Sigmoid colon (tissue), 7 donors: ENCODE results near the gene LY9. TPM values are rescaled to one million over a fixed set of nuclear protein-coding genes. Genes with fewer than 3 reads are reported as not detected.

Source experiments
- DNase-seq: peaks from one replicate; pipeline ENCODE4 v3.0.0-alpha.2; 2019
- H3K27ac ChIP-seq, 4 donors: fragments of 200-600 bp; sonication (generic); one replicate each; pipeline ENCODE4 v1.5.1; 2016 to 2019; ENCODE audit warnings: mild to moderate bottlenecking in 1 of 4
- H3K27me3 ChIP-seq, 3 donors: fragments of 200-600 bp; sonication (generic); one replicate each; pipeline ENCODE4 v1.5.1; 2019; ENCODE audit warnings: mild to moderate bottlenecking in 1 of 3
- H3K36me3 ChIP-seq, 4 donors: fragments of 200-600 bp; sonication (generic); one replicate each; pipeline ENCODE4 v1.5.1; 2016 to 2019
- H3K4me1 ChIP-seq, 4 donors: fragments of 200-600 bp; sonication (generic); one replicate each; pipeline ENCODE4 v1.5.1; 2017 to 2019
- H3K4me3 ChIP-seq, 4 donors: fragments of 200-600 bp; sonication (generic); one replicate each; pipeline ENCODE4 v1.5.1; 2017 to 2019; ENCODE audit warnings: mild to moderate bottlenecking in 2 of 4, moderate library complexity in 1 of 4
- H3K9me3 ChIP-seq, 4 donors: fragments of 200-600 bp in 3 of 4; sonication (generic) in 3 of 4; one replicate each; pipeline versions ENCODE4 v1.5.1 to v1.6.1; 2013 to 2019
- CTCF ChIP-seq, 4 experiments: fragments of 450-650 bp in 3 of 4; fragments of 200-600 bp in 1 of 4; IDR thresholded peaks; one replicate each; pipeline ENCODE4 v1.5.1; 2016 to 2019; ENCODE audit warnings: antibody characterized with exemption in 4 of 4, mild to moderate bottlenecking in 3 of 4, moderate library complexity in 2 of 4
- EP300 ChIP-seq, 4 donors: sonication (generic); formaldehyde crosslinking; IDR thresholded peaks; one replicate each; pipeline ENCODE4 v1.6.1; 2017; ENCODE audit warnings: antibody characterized with exemption in 4 of 4
- POLR2A ChIP-seq, 2 donors: fragments of 450-650 bp; IDR thresholded peaks; one replicate each; pipeline ENCODE4 v1.6.1; 2016; ENCODE audit warnings: antibody characterized with exemption in 2 of 2, mild to moderate bottlenecking in 2 of 2, moderate library complexity in 2 of 2
- POLR2AphosphoS5 ChIP-seq, 4 donors: sonication (generic); formaldehyde crosslinking; IDR thresholded peaks; one replicate each; pipeline ENCODE4 v1.6.1; 2017; ENCODE audit warnings: antibody characterized with exemption in 4 of 4
- WGBS, 2 donors: extraction: QIAGEN DNeasy Blood & Tissue Kit; methylation state at CpG; one replicate each; pipeline ENCODE4 v1.1.7; 2013; 5-methylcytosine and 5-hydroxymethylcytosine counted together
- intact Hi-C: fragments of 100-400 bp; cut with DNase I; formaldehyde crosslinking; loops from one replicate; pipeline ENCODE4 v1.15.1; 2023
- polyA plus RNA-seq, 3 donors: library from polyadenylated mRNA; stranded (reverse); fragments of 200-250 nt; gene quantifications; one replicate each; pipeline ENCODE4 v1.2.3, GENCODE V29; 2013
- total RNA-seq, 4 donors: library from RNA; depleted of rRNA; stranded (reverse); fragments of >200 nt; gene quantifications; one replicate each; pipeline ENCODE4 v1.1.0, GENCODE V29; 2016
- donor health status: healthy with polysubstance abuse.
- donor health status: Bipolar disorder and iron deficiency.
- donor health status: healthy.

Gene LY9
- total and polyA plus RNA-seq, 7 donors: under 0.01 to 12.8 (median 0.23) TPM; not detected in 2

- TF ChIP-seq POLR2AphosphoS5 (IDR thresholded peaks at IDR 0.05) (no peak), EP300 (IDR thresholded peaks at IDR 0.05) (no peak), POLR2A (IDR thresholded peaks at IDR 0.05) (no peak), CTCF (IDR thresholded peaks at IDR 0.05) (no peak)
- DNase-seq: no peak
- intact Hi-C loops: no loop called here
These were observed 10.8 kb downstream of the LY9 start for GRCh38 chr1:160806784-160807183.

DNA sequence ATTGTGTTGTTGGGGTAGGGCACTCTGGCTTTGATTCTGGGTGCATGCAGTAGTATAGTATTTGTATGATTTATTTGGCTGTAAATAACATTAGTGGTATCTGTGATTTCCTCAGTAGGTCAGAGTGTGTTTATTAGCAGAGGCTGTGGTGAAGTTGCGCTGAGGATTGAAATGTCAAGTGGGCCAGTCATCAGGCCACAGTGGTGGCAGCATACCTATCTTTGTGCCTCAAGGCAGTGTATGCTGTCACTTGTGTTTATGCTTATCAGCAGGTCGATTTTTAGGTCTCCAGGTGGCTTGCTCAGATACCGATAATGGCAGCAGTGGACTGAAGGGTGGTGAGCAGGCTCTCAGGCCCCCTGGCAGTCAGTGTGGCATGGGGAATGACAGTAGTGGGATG lies 11.3 kb downstream of the LY9 start:
- Histone ChIP-seq H3K27me3 (no peaks in the 10 kb centered on the region), H3K4me3 (no peak overlapping the region), H3K27ac (no peak overlapping the region), H3K4me1 (no peaks in the 10 kb centered on the region), H3K36me3 (no peaks in the 10 kb centered on the region), H3K9me3 (peaks cover 0 to 15% (median 7%) of the 10 kb centered on the region in 4 donors)
- TF ChIP-seq CTCF (IDR thresholded peaks at IDR 0.05) (no peak), POLR2AphosphoS5 (IDR thresholded peaks at IDR 0.05) (no peak), POLR2A (IDR thresholded peaks at IDR 0.05) (no peak), EP300 (IDR thresholded peaks at IDR 0.05) (no peak)
- 79 to 80% methylated on average over 3 of the region's 3 CpGs for WGBS, 2 donors
- no peak for DNase-seq
- intact Hi-C loops: no loop called here

More at GRCh38 chr1:160806784-160807183, 10.8 kb downstream of the LY9 start:
- Histone ChIP-seq H3K27me3 (no peaks in the 10 kb centered on the region), H3K4me1 (no peaks in the 10 kb centered on the region), H3K4me3 (no peak overlapping the region), H3K9me3 (peaks cover 0 to 15% (median 7%) of the 10 kb centered on the region in 4 donors), H3K27ac (no peak overlapping the region), H3K36me3 (no peaks in the 10 kb centered on the region)

DNA sequence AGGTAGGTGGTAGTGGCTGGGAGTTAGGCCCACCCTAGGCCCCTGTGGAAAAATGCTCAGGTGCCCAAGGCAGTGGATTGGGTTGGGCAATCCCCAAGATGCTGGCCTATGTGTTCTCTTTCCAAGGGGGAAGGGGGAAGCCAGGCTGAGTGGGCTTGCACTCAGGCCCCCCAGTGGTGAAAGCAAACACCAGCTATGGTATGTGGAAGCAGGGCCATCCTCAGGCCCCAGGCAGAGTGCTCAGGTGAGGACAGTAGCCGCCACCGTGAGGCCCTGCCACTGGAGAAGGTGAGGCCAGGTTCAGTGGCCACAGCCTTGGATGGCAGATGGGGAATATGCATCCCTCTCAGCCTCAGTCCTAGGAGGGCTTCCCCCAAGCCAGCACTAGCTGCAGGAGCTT lies 11.8 kb downstream of the LY9 start:
- Histone ChIP-seq H3K9me3 (peaks cover 0 to 15% (median 7%) of the 10 kb centered on the region in 4 donors), H3K27me3 (no peaks in the 10 kb centered on the region), H3K4me3 (no peak overlapping the region), H3K4me1 (no peaks in the 10 kb centered on the region), H3K27ac (no peak overlapping the region), H3K36me3 (no peaks in the 10 kb centered on the region)
- 93 to 100% methylated on average over 2 of the region's 2 CpGs for WGBS, 2 donors
- TF ChIP-seq POLR2AphosphoS5 (IDR thresholded peaks at IDR 0.05): no peak
- TF ChIP-seq CTCF (IDR thresholded peaks at IDR 0.05): no peak
- TF ChIP-seq EP300 (IDR thresholded peaks at IDR 0.05): no peak
- TF ChIP-seq POLR2A (IDR thresholded peaks at IDR 0.05): no peak
- intact Hi-C loops: no loop called here
- no peak for DNase-seq

DNA sequence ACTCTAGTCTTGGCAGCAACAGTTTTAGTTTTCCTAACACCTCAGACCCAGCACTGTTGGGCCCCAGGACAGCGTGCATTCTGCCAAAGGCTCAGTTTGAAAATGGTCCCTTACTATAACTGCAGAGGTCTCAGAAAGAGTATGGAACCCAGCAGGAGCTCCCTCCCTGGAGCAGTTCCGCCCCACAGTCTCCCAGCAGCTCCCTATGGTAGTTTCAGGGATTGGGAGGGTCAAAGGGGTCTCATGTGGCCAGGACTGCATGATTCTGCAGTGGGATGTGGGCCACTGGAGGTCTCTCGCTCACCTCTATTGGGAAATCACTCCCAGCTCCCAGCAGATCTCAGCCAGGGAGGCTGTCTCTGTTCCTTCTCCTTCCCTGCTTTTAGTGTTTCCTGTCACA lies 12.3 kb downstream of the LY9 start:
- 93 to 98% methylated on average over 3 of the region's 3 CpGs for WGBS, 2 donors
- H3K4me1 ChIP-seq: no peaks in the 10 kb centered on the region
- H3K36me3 ChIP-seq: no peaks in the 10 kb centered on the region
- no peak overlapping the region for H3K4me3 ChIP-seq
- TF ChIP-seq POLR2A (IDR thresholded peaks at IDR 0.05) (no peak), EP300 (IDR thresholded peaks at IDR 0.05) (no peak)
- intact Hi-C loops: no loop called here
- no peak for DNase-seq
- H3K27ac ChIP-seq: no peak overlapping the region
- no peaks in the 10 kb centered on the region for H3K27me3 ChIP-seq
- H3K9me3 ChIP-seq: peaks cover 0 to 15% (median 7%) of the 10 kb centered on the region in 4 donors

DNA sequence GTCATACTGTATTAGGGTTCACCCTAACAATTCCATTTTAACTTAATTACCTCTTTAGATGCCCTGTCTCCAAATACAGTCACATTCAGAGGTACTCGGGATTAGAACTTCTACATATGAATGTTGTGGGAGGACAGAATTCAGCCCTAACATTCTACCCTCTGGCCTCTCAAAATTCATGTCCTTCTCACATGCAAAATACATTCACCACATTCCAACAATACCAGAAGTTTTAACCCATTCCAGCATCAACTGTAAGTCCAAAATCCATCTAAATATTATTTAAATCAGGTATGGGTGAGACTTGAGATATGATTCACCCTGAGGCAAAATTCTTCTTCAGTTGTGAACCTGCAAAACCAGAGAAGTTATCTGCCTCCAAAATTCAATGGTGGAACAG lies 14.5 kb downstream of the LY9 start:
- peaks cover 0 to 15% (median 7%) of the 10 kb centered on the region in 4 donors for H3K9me3 ChIP-seq
- H3K4me1 ChIP-seq: no peaks in the 10 kb centered on the region
- DNase-seq: no peak
- no peaks in the 10 kb centered on the region for H3K27me3 ChIP-seq
- no peak for TF ChIP-seq POLR2AphosphoS5 (IDR thresholded peaks at IDR 0.05)
- TF ChIP-seq CTCF (IDR thresholded peaks at IDR 0.05): no peak
- no peak for TF ChIP-seq EP300 (IDR thresholded peaks at IDR 0.05)
- TF ChIP-seq POLR2A (IDR thresholded peaks at IDR 0.05): no peak
- intact Hi-C loops: no loop called here
- no peak overlapping the region for H3K4me3 ChIP-seq
- 75 to 92% methylated on average over 1 of the region's 1 CpG for WGBS, 2 donors
- H3K36me3 ChIP-seq: no peaks in the 10 kb centered on the region
- no peak overlapping the region for H3K27ac ChIP-seq
